ENCODE data around the gene PI4KB. TPM values are rescaled to one million over a fixed set of nuclear protein-coding genes. Genes with fewer than 3 reads are reported as not detected.

The PI4KB gene
- total RNA-seq, 1 experiment from 2014 or later, result 52.7 TPM

DNA sequence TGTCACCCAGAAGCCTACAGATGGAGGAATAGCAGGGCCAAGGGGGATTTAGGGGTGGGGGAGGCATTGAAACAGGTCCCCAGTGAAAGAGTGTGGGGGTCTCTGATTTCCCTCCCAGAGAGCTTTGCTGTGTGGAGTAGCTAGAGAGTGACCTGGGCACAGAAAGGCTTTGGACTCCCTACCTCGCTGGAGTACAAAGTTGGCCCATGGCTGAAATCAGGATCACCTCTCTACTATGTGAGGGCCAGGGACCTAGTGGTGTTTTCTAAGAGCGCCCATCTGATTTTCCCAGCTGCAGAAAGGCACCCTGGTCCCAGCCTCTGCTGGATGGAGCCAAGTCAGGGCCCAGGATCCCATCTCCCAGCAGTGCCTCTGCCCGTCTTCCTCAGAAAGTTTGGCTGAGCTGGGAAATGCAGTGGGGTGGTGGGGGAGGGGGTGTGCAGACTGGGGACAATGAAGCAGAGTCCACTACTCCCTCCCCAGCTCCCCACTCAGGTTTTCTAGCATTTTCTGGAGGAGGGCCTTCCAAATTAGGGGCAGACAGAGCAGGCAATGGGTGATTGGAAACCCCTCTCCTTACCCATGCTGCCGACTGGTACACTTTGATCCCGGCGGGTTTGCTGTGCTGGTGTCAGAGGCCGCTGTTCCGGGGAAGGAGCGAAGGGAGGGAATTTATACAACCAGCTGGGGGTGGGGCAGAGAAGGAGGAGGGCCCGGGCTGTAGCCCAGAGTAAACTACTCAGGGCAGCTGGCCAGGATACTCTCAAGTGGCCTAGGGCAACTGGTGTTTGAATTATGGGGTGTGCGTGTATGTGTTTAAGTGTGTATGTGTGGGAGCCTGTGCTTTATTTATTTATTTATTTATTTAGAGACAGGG, 45.1 kb upstream of the PI4KB start, which contains the start of gene SELENBP1:
Gene SELENBP1 (minus strand): TSS at position 648 of the 877 bp plus-strand sequence. CDS start 64 bp downstream, at position 584.
- ChIA-PET POLR2A (interaction anchor here (0.6 kb wide), 2 partner anchors 32 to 468 kb away, joined by 3 to 4 read pairs; no protein-coding TSS in a partner anchor), CTCF (interaction anchor here (0.6 kb wide), 1 partner anchor 240 kb away, joined by 9 read pairs; the partner anchor contains the start of gene SNX27)
- no peaks in the 10 kb centered on the region for H3K36me3 ChIP-seq (ENCODE audit: control insufficient read depth, insufficient read depth, low read length)
- DNase-seq (ENCODE audit: low read depth, low spot score), result no peak
- peaks cover 9% of the 10 kb centered on the region for H3K4me1 ChIP-seq (ENCODE audit: control insufficient read depth, insufficient read depth, low read length)
- TF ChIP-seq, protein P1, sequence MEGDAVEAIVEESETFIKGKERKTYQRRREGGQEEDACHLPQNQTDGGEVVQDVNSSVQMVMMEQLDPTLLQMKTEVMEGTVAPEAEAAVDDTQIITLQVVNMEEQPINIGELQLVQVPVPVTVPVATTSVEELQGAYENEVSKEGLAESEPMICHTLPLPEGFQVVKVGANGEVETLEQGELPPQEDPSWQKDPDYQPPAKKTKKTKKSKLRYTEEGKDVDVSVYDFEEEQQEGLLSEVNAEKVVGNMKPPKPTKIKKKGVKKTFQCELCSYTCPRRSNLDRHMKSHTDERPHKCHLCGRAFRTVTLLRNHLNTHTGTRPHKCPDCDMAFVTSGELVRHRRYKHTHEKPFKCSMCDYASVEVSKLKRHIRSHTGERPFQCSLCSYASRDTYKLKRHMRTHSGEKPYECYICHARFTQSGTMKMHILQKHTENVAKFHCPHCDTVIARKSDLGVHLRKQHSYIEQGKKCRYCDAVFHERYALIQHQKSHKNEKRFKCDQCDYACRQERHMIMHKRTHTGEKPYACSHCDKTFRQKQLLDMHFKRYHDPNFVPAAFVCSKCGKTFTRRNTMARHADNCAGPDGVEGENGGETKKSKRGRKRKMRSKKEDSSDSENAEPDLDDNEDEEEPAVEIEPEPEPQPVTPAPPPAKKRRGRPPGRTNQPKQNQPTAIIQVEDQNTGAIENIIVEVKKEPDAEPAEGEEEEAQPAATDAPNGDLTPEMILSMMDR (IDR thresholded peaks at IDR 0.05), result no peak
- TF ChIP-seq POLR2AphosphoS5 (IDR thresholded peaks at IDR 0.05; ENCODE audit: low read depth, low read length), result no peak
- TF ChIP-seq, protein P2, sequence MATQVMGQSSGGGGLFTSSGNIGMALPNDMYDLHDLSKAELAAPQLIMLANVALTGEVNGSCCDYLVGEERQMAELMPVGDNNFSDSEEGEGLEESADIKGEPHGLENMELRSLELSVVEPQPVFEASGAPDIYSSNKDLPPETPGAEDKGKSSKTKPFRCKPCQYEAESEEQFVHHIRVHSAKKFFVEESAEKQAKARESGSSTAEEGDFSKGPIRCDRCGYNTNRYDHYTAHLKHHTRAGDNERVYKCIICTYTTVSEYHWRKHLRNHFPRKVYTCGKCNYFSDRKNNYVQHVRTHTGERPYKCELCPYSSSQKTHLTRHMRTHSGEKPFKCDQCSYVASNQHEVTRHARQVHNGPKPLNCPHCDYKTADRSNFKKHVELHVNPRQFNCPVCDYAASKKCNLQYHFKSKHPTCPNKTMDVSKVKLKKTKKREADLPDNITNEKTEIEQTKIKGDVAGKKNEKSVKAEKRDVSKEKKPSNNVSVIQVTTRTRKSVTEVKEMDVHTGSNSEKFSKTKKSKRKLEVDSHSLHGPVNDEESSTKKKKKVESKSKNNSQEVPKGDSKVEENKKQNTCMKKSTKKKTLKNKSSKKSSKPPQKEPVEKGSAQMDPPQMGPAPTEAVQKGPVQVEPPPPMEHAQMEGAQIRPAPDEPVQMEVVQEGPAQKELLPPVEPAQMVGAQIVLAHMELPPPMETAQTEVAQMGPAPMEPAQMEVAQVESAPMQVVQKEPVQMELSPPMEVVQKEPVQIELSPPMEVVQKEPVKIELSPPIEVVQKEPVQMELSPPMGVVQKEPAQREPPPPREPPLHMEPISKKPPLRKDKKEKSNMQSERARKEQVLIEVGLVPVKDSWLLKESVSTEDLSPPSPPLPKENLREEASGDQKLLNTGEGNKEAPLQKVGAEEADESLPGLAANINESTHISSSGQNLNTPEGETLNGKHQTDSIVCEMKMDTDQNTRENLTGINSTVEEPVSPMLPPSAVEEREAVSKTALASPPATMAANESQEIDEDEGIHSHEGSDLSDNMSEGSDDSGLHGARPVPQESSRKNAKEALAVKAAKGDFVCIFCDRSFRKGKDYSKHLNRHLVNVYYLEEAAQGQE (IDR thresholded peaks at IDR 0.05; ENCODE audit: insufficient read depth in 1 of 2, low read depth in 2 of 2, low read length in 1 of 2), result no peak
- no peak for TF ChIP-seq SIN3A (IDR thresholded peaks at IDR 0.05; ENCODE audit: borderline replicate concordance, insufficient read depth, low read depth, low read length)
- no peak for TF ChIP-seq TCF7L2 (IDR thresholded peaks at IDR 0.05; ENCODE audit: low read depth, low read length)
- no peak within 1 kb of the TSS for H3K27ac ChIP-seq (ENCODE audit: low read length)
- H3K9me3 ChIP-seq (ENCODE audit: control insufficient read depth, insufficient read depth, low read depth, low read length), result no peaks in the 10 kb centered on the region
- in situ Hi-C loops (cut with HindIII; ENCODE audit: low pct_unique_long_range_greater_than_20kb, low sequenced_read_pairs) (no loop called here), intact Hi-C loops (cut with micrococcal nuclease; ENCODE audit: unreplicated experiment) (no loop called here)
- no peaks in the 10 kb centered on the region for H3K27me3 ChIP-seq (ENCODE audit: control insufficient read depth, insufficient read depth, low read length)
- BruUV-seq (replicated peaks), result no TSS peak
- peak; percentile 62 for ATAC-seq
- peak within 1 kb of the TSS in 1 of 2 experiments; percentile 27; a peak in 2 of 4 replicates for H3K4me3 ChIP-seq (ENCODE audit: low read depth in 2 of 2, low read length in 2 of 2)

DNA sequence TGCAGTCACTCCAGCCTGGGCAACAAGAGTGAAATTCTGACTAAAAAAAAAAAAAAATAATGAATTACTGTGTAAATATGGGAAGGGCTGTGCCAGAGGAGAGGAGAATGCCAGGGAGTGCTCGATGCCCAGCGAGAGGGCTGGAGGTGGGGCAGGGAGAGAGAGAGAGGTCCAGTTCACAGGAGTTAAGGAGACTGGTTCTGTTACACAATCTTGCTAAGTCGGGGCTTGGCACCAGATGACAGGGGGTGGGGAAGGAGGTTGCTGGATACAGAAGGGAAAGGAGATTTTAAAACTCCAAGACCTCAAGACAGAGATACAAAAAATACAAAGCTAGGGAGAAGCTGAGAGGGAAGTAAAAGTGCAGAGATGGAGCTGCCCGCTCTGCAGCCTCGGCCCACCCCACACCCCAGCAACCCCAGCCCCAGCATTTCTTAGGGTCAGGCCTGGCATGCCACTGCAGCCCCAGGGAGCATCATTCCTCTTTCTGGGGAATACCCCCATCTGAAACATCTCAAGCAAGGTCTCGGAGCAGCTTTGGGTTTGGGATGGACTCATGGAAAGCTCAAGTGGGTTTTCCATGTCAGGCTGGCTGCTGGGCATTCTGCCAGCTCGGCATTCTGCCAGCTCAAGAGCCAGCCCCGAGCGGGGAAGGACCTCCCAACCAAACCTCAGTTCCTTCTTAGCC, 44.3 kb upstream of the PI4KB start:
- no TSS peak for BruUV-seq (replicated peaks)

More for the DNA sequence above, 44.3 kb upstream of the PI4KB start:
- Histone ChIP-seq H3K36me3 (ENCODE audit: control insufficient read depth, insufficient read depth, low read length) (no peaks in the 10 kb centered on the region), H3K9me3 (ENCODE audit: control insufficient read depth, insufficient read depth, low read depth, low read length) (no peaks in the 10 kb centered on the region), H3K27me3 (ENCODE audit: control insufficient read depth, insufficient read depth, low read length) (no peaks in the 10 kb centered on the region), H3K4me3 (ENCODE audit: low read depth in 2 of 2, low read length in 2 of 2) (0 out of 4 replicates have a peak overlapping the region, but pooled peaks of 1 of the 2 experiments have one; percentile 27), H3K27ac (ENCODE audit: low read length) (no peak overlapping the region), H3K4me1 (ENCODE audit: control insufficient read depth, insufficient read depth, low read length) (peaks cover 9% of the 10 kb centered on the region)
- in situ Hi-C loops (cut with HindIII; ENCODE audit: low pct_unique_long_range_greater_than_20kb, low sequenced_read_pairs), result no loop called here
- ATAC-seq (no peak), DNase-seq (ENCODE audit: low read depth, low spot score) (no peak)
- TF ChIP-seq POLR2AphosphoS5 (IDR thresholded peaks at IDR 0.05; ENCODE audit: low read depth, low read length) (no peak), SIN3A (IDR thresholded peaks at IDR 0.05; ENCODE audit: borderline replicate concordance, insufficient read depth, low read depth, low read length) (no peak), TCF7L2 (IDR thresholded peaks at IDR 0.05; ENCODE audit: low read depth, low read length) (no peak)
- TF ChIP-seq, protein P1 (IDR thresholded peaks at IDR 0.05), result no peak
- TF ChIP-seq, protein P2 (IDR thresholded peaks at IDR 0.05; ENCODE audit: insufficient read depth in 1 of 2, low read depth in 2 of 2, low read length in 1 of 2), result no peak
- intact Hi-C loops (cut with micrococcal nuclease; ENCODE audit: unreplicated experiment), result no loop called here
- POLR2A ChIA-PET, result interaction anchor here (0.6 to 0.7 kb wide), 2 partner anchors 405 to 469 kb away, joined by 3 to 7 read pairs; no protein-coding TSS in a partner anchor
- CTCF ChIA-PET, result no interaction called here
